ENCODE data around the gene F10. TPM values are rescaled to one million over a fixed set of nuclear protein-coding genes. Genes with fewer than 3 reads are reported as not detected.
A peak's percentile ranks its signal among the peaks of the same experiment; 100 is the strongest.

The F10 gene
- total and polyA plus RNA-seq, 3 donors from 2014 or later = 19.9 to 33.7 (median 31.9) TPM

- TF ChIP-seq CTCF (IDR thresholded peaks at IDR 0.05) (no peak), POLR2A (IDR thresholded peaks at IDR 0.05) (no peak)
- peak; percentile 67 for DNase-seq
- H3K9me3 ChIP-seq = no peaks in the 10 kb centered on the region
- H3K27me3 ChIP-seq = no peaks in the 10 kb centered on the region
- H3K4me1 ChIP-seq = no peaks in the 10 kb centered on the region
- H3K36me3 ChIP-seq (ENCODE audit: low read depth, missing control alignments) = no peaks in the 10 kb centered on the region
- H3K4me3 ChIP-seq = peak overlapping the region; percentile 49 to 60
- 10 to 14% methylated on average over 40 to 41 of the region's 60 CpGs for WGBS, 2 donors
- intact Hi-C loops (cut with DNase I; ENCODE audit: low total_unique reads) = no loop called here
- peak overlapping the region; percentile 86 to 91 for H3K27ac ChIP-seq
Observed at GRCh38 chr13:113152984-113153809, 30.6 kb downstream of the F10 start.

- no peaks in the 10 kb centered on the region for H3K4me1 ChIP-seq
- intact Hi-C loops (cut with DNase I; ENCODE audit: low total_unique reads) = no loop called here
- peak; percentile 87 for DNase-seq
- peak overlapping the region; percentile 86 to 91 for H3K27ac ChIP-seq
- TF ChIP-seq CTCF (IDR thresholded peaks at IDR 0.05) (no peak), POLR2A (IDR thresholded peaks at IDR 0.05) (no peak)
- peak overlapping the region; percentile 49 to 60 for H3K4me3 ChIP-seq
- H3K9me3 ChIP-seq = no peaks in the 10 kb centered on the region
- no peaks in the 10 kb centered on the region for H3K36me3 ChIP-seq (ENCODE audit: low read depth, missing control alignments)
- WGBS, 2 donors = 3% methylated on average over 19 to 26 of the region's 76 CpGs
- H3K27me3 ChIP-seq = no peaks in the 10 kb centered on the region
Observed at GRCh38 chr13:113153810-113154748, 31.5 kb downstream of the F10 start.

GRCh38 chr13:113155201-113155600 lies 32.6 kb downstream of the F10 start:
- intact Hi-C loops (cut with DNase I; ENCODE audit: low total_unique reads) = no loop called here
- 73 to 81% methylated on average over 3 of the region's 3 CpGs for WGBS, 2 donors
- H3K27ac ChIP-seq = peak overlapping the region in 1 of 2 donors; percentile 48
- H3K4me3 ChIP-seq = no peak overlapping the region
- no peaks in the 10 kb centered on the region for H3K4me1 ChIP-seq
- no peaks in the 10 kb centered on the region for H3K9me3 ChIP-seq
- no peaks in the 10 kb centered on the region for H3K36me3 ChIP-seq (ENCODE audit: low read depth, missing control alignments)
- DNase-seq = no peak
- TF ChIP-seq POLR2A (IDR thresholded peaks at IDR 0.05) = no peak
- no peak for TF ChIP-seq CTCF (IDR thresholded peaks at IDR 0.05)
- no peaks in the 10 kb centered on the region for H3K27me3 ChIP-seq

GRCh38 chr13:113155982-113156655 lies 33.5 kb downstream of the F10 start:
- DNase-seq = no peak
- TF ChIP-seq CTCF (IDR thresholded peaks at IDR 0.05) (no peak), POLR2A (IDR thresholded peaks at IDR 0.05) (no peak)
- H3K4me1 ChIP-seq = no peaks in the 10 kb centered on the region
- H3K36me3 ChIP-seq (ENCODE audit: low read depth, missing control alignments) = no peaks in the 10 kb centered on the region
- no peak overlapping the region for H3K4me3 ChIP-seq
- H3K27me3 ChIP-seq = no peaks in the 10 kb centered on the region
- no peaks in the 10 kb centered on the region for H3K9me3 ChIP-seq
- intact Hi-C loops (cut with DNase I; ENCODE audit: low total_unique reads) = no loop called here
- WGBS, 2 donors = 79 to 84% methylated on average over 9 of the region's 9 CpGs
- H3K27ac ChIP-seq = no peak overlapping the region
